C4-2B (cell line): ENCODE results near the gene FAM184A.
A peak's percentile ranks its signal among the peaks of the same experiment; 100 is the strongest.

ENCODE experiments used
- H3K27ac ChIP-seq: fragments of 450-650 bp; 2 replicates; pipeline ENCODE4 v1.5.1; 2017
- CTCF ChIP-seq: fragments of 450-650 bp; conservative IDR thresholded peaks from 2 replicates; pipeline ENCODE4 v1.5.1; 2017; ENCODE audit warnings: mild to moderate bottlenecking
- ZFX ChIP-seq: fragments of 450-650 bp; IDR thresholded peaks from 2 replicates; pipeline ENCODE4 v1.6.1; 2017

Gene FAM184A

GRCh38 chr6:118953391-118953790, 125.1 kb downstream of the FAM184A start:
- TF ChIP-seq ZFX = no peak
- no peak for TF ChIP-seq CTCF
- no peak overlapping the region for H3K27ac ChIP-seq

- TF ChIP-seq CTCF (no peak), ZFX (no peak)
- H3K27ac ChIP-seq = no peak overlapping the region
Measured at GRCh38 chr6:118952683-118953082, 125.8 kb downstream of the FAM184A start.

- no peak overlapping the region for H3K27ac ChIP-seq
- no peak for TF ChIP-seq CTCF
- no peak for TF ChIP-seq ZFX
Measured at GRCh38 chr6:118945217-118945616, 133.2 kb downstream of the FAM184A start.

GRCh38 chr6:118940770-118941169, 137.7 kb downstream of the FAM184A start:
- no peak overlapping the region for H3K27ac ChIP-seq
- TF ChIP-seq ZFX = no peak
- TF ChIP-seq CTCF = no peak

- no peak for TF ChIP-seq CTCF
- TF ChIP-seq ZFX = no peak
Measured at GRCh38 chr6:118939683-118940082, 138.8 kb downstream of the FAM184A start.

GRCh38 chr6:118935978-118936703, 142.3 kb downstream of the FAM184A start:
- TF ChIP-seq CTCF (no peak), ZFX (no peak)
- no peak overlapping the region for H3K27ac ChIP-seq

More at GRCh38 chr6:118939683-118940082, 138.8 kb downstream of the FAM184A start:
- H3K27ac ChIP-seq = no peak overlapping the region

GRCh38 chr6:118935331-118935668, 143.2 kb downstream of the FAM184A start:
- TF ChIP-seq ZFX = no peak
- TF ChIP-seq CTCF = no peak
- peak overlapping the region; percentile 91 for H3K27ac ChIP-seq
